LHCN-M2 (cell line): Measurements from ENCODE around the gene ZBTB8OS. TPM values are rescaled to one million over a fixed set of nuclear protein-coding genes. Genes with fewer than 3 reads are reported as not detected.
"Not testable (repeated sequence)": the region's sequence is repeated elsewhere in the genome, so short reads cannot be mapped to it uniquely, and the experiment has no call there.

Source experiments
- DNase-seq: peaks from one replicate; pipeline ENCODE4 v3.0.0-alpha.2; 2012; ENCODE audit warnings: low read depth
- polyA plus RNA-seq: library from polyadenylated mRNA; unstranded; fragments of >200 nt; gene quantifications from one replicate; pipeline ENCODE4 v1.2.1, GENCODE V29; 2012; ENCODE audit warnings: missing spikeins
- total RNA-seq: library from RNA; depleted of rRNA; stranded (reverse); fragments of >200 nt; gene quantifications from 2 replicates; pipeline ENCODE4 v1.2.3, GENCODE V29; 2014; rRNA removed

Gene ZBTB8OS
- 33.0 and 34.3 TPM in 2 replicates for total RNA-seq
- 58.8 TPM for polyA plus RNA-seq

DNA sequence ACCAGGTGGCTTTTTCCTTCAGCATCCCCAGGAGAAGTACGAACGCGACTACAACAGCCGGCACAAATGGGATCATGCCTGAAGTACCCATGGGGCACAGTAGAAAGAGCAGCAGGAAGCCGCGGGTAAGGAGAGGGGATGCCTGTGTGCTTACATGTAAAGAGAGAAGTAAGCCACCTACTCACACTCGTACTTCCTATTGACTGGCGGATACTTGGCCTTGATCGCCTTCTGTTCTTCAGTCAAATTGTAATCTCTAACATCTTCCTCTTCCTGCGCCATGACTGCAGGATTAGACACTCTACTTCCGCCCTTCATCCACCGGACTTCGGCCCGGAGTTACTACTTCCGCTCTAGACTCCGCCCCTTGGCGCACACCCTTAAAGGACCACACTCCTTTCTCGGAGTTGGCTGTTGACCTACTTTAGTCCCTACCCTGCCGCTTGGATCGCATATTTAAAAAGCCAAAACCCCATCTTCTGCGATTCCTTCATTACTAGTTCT, at the start of gene ZBTB8OS:
TSS of gene ZBTB8OS (minus strand) at position 303 of the 504 bp plus-strand sequence. CDS start at position 282, 21 bp downstream.
- peak; percentile 91 for DNase-seq

GRCh38 chr1:32696996-32697395, 46.6 kb upstream of the ZBTB8OS start:
- DNase-seq, result not testable (repeated sequence)

GRCh38 chr1:32696041-32696440, 45.7 kb upstream of the ZBTB8OS start:
- no peak for DNase-seq

- DNase-seq, result peak; percentile 85
These were observed 45.0 kb upstream of the ZBTB8OS start for GRCh38 chr1:32695098-32695904.

DNA sequence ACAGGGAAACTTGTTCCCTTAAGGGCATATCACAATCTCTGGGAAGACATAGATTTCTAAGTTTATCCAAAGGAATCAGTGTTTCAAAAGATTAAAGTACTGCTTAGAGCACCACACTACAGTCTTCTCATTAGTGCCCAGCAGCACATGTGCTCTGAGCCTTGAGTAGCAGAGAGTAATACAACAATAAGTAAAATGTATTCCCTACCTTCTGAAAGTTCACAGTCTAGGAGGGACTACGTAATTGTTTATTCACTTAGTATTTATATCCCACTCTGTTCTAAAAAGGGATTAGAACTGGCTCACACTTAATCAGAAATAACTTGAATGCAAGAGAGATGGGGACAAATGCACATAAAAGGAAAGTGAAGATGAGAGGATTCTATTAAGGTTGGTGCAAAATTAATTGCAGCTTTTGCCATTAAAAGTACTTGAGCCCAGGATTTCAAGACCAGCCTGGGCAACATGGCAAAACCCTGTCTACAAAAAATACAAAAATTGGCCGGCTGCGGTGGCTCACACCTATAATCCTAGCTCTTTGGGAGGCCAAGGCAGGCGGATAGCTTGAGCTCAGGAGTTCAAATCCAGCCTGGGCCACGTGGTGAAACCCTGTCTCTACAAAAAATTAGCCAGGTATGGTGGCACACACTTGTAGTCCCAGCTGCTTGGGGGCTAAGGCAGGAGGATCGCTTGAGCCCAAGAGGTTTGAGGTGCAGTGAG, 43.3 kb upstream of the ZBTB8OS start:
- DNase-seq, result no peak

DNA sequence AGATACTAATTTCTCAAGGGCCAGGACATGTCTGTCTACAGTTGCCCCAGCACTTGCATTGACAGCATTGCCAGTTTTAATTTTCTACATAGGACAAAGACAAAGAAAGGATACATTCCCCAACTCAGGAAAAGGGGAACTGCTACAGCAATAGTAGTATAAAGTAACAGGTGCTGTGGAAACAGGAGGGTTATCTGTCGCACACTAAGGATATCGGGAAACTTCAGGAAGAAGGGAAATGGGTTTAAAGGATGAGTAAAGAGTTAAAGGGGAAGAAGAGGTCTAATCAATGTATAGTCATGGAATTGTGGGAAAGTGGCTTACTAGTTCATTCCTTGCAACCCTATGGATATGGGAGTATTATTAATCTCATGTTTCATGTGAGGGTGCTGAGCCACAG, 36.0 kb upstream of the ZBTB8OS start:
- no peak for DNase-seq

GRCh38 chr1:32685498-32685897, 35.1 kb upstream of the ZBTB8OS start:
- DNase-seq, result no peak

- peak; percentile 84 for DNase-seq
These were observed 33.9 kb upstream of the ZBTB8OS start for GRCh38 chr1:32684167-32684811.

GRCh38 chr1:32683397-32683796, 33.0 kb upstream of the ZBTB8OS start:
- DNase-seq, result peak; percentile 50

DNA sequence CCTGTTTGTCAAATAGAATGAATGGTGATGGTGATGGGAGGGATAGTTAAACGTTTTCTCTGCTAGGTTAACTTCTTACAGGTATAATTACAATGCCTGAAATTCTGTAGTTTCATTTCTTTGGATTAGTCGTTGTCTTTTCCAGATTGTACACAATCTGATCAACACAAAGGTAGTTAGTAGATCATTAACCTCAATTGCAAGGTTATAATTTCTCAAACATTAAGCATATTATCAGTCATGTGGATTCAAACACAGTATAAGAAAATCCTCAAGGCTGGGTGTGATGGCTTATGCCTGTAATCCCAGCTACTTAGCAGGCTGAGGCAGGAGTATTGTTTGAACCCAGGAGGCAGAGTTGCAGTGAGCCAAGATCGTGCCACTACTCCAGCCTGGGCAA, 31.6 kb upstream of the ZBTB8OS start:
- DNase-seq, result no peak

DNA sequence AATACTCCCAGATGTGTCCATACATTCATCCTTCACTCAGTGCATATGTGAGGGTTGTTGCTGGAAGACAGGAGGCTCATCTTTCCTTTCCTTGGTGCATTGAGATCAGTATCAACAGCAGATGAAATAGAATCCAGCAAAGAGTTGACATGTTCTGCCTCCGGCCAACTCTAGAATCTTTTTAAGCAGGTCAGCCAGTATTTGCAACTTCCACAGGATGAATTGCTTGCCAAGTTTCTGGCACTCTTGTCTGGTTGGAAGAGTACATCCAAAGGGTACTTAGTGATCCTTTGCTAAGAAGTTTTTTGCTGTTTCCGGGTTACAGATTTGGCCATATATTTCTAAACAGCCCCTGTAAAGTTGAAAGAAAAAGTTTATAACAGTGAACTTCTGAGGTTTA, 31.2 kb upstream of the ZBTB8OS start:
- no peak for DNase-seq

- no peak for DNase-seq
These were observed 30.3 kb upstream of the ZBTB8OS start for GRCh38 chr1:32680642-32681041.

GRCh38 chr1:32679993-32680392, 29.6 kb upstream of the ZBTB8OS start:
- not testable (repeated sequence) for DNase-seq

DNA sequence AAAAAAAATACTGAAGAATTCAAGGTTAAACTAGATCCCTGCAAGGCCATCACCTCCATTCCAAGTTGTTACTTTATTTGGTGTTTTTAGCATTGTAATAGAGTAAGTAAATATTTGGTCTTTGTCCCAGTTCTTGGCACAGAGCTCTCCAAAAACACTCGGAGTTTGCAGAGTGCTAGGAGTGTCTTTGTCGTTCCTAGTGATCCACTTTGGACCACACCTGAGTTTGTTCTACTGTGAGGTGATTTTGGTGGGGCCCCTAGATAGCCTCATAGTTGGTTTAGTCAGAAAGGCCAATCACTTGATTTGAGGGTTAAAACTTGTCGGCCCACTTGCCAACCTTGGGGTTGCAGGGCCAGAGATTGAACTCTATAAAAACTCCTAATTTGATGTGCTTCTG, 26.6 kb upstream of the ZBTB8OS start:
- DNase-seq, result no peak

GRCh38 chr1:32668716-32669115, 18.4 kb upstream of the ZBTB8OS start:
- not testable (repeated sequence) for DNase-seq

DNA sequence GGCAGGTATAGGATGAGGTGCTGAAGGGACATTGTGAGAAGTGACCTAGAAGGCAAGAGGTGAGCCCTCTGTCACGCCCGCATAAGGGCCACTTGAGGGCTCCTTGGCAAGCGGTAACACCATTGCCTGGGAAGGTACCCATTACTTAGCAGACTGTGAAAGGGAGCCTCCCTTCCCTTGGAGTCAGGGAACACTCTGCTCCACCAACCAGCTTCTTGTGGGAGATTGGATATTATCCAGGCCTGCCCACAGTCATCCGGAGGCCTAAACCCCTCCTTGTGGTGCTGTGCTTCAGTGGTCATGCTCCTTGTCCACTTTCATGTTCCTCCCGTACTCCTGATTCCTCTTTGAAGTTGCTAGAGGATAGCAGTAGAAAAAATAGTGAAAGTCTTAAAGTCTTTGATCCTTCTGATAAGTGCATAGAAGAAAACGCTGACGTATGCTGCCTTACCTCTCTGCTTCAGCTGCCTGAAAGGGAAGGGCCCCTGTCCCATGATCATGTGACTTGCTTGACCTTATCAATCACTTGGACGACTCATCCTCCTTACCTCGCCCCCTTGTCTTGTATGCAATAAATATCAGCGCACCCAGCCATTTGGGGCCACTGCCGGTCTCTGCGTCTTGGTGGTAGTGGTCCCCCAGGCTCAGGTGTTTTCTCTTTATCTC, 16.7 kb upstream of the ZBTB8OS start:
- DNase-seq, result no peak

DNA sequence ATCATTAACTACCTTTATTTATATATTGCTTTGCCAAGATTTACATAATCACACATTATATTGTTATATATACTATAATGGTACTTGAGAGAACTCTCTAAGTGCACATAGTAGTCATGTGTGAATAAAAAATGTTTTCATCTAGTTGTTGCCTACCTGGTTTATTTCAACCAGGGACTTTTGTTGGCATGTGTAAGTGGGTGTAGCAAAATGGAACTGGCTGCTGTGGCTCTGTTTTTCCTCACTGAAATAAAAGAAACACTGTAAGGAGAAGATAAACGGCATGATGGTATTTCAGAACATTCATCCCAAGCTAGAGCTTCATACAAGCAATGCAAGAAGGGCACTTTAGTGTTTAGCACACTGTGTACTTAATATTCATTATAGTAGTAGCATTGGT, 15.6 kb upstream of the ZBTB8OS start:
- DNase-seq, result no peak

GRCh38 chr1:32659581-32659980, 9.2 kb upstream of the ZBTB8OS start:
- DNase-seq, result no peak

DNA sequence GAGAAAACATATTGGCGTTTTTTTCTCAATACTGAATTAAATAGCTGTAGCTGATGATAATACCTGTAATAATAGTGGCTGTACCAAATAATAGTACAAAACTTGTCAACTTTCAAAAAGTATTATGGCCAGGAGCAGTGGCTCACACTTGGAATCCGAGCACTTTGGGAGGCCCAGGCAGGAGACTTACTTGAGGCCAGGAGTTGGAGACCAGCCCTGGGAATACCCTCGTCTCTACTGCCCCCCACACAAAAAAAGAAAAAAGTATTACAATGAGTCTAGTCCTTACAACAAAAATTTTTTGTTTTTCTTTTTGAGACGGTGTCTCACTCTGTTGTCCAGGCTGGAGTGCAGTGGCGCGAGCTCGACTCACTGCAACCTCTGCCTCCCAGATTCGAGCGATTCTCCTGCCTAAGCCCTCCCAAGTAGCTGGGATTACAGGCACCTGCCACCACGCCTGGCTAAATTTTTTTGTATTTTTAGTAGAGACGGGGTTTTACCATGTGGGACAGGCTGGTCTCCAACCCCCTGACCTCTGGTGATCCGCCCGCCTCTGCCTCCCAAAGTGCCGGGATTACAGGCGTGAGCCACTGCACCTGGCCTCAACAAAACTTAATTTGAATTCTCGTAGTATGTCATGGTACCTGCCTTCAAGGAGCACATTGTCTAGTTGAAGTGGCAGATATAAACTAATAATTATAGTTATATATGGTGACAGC, 2.1 kb upstream of the ZBTB8OS start:
- no peak for DNase-seq

DNA sequence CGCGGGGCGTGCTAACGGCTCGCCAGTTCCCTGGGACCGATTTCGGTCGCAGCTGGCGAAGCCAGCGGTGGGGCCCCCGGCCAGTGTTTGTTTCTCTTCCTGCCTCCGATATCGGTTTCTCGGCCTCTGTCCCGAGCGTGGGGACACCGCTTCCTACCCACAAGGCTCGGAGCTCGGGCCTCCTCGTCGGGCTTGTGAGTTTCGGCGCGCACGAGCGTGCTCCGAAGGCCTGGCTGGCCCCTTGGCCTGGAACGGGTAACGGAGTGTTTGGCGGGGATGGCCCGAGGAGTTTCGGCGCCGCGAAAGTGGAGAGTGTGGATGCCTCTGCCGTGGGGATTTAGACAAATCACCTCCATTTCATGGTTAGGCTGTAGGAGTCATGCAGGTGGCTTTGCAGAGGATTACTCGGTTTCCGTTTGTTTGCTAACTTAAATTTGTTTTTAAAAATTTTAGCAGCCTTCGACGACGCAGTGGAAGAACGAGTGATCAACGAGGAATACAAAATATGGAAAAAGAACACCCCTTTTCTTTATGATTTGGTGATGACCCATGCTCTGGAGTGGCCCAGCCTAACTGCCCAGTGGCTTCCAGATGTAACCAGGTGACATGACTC, 1.2 kb upstream of the ZBTB8OS start:
- DNase-seq, result no peak
